HG03066 (cell line): ENCODE data around the gene WNT11.

Source experiments
- ATAC-seq: cut with Tn5 transposase; IDR thresholded peaks from one replicate; pipeline ENCODE4 v1.9.1; 2021; ENCODE audit warnings: low read depth; ENCODE audit not compliant: unreplicated experiment

Gene WNT11

DNA sequence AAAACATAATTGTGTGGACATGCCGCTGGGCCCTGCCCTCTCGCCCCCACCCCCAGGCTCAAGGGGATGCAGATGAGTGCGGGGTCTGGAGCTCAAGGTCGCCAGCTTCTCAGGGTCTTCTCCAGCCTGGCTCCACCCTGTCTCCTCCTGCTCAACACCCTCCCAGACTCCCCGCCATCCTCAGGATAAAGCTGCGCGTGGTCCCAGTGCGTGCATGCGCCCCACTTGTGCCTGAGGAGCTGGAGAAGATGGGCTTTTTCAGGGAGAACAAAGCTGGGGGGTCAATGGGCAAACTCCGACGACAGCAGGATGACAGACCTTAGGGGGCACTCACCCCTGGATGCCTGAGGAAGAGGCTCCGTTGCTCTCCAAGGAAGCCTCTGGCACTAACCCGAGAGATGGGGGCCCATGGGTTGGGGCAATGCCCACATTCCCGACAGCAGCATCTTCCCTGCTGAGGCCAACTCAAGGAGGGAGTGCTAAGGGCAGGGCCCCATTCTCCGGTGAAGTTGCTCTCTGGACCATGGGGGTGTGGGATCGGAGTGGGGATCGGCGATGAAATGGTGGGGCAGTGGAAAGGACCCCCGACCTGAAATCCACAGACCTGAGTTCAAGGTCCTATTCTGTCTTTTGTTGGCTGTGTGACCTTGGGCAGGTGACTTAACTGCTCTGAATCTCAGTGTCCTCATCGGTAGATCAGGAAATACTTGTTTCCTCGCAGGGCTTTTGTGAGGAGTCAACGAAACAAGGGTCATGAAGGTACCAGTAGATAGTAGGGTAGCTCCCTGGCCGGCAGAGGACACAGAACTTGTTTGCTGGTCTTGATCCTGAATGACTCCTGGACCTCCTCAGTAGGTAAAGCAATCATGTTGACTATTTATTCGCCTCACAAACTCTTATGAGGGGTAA lies 47.7 kb downstream of the WNT11 start:
- no peak for ATAC-seq

DNA sequence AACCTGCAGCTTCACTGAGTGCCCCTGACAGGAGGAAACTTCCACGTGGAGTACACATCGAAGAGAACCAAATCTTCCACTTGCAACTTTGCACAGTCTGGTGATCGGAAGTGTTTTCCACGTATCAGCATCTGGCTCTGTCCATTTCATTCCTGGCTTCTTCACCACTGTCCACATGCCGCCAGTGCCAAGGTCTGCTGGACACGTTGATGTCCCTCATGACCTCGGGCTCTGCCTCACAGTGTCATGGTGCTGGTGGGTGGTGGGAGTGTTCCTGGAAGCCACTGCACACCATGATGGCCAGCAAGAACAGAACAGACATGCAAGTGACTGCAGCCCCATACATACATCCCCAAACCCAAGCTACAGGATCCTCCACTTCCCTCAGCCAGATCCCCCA lies 48.4 kb downstream of the WNT11 start:
- no peak for ATAC-seq

DNA sequence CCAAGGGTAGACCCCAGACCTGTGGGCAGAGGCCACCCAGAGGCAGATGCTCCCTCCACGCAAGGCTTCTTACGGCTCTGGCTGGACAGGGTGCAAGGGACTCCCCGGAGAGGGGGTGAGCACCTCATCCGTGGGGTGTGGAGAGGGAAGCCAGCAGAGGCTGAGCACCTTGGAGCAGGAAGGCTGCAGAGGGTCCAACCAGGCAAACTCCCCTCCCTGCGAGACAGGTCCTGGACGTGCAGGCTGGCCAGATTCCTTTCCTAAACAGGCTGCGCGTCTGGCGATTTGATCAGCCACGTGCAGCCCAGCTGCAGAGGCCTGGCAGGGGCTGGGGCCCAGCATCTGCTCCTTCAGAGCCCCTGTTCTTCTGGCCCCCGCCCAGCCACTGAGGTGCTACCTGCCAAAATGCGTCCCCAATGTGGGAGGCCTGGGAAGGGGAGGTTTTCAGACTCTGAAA lies 49.3 kb downstream of the WNT11 start:
- no peak for ATAC-seq

DNA sequence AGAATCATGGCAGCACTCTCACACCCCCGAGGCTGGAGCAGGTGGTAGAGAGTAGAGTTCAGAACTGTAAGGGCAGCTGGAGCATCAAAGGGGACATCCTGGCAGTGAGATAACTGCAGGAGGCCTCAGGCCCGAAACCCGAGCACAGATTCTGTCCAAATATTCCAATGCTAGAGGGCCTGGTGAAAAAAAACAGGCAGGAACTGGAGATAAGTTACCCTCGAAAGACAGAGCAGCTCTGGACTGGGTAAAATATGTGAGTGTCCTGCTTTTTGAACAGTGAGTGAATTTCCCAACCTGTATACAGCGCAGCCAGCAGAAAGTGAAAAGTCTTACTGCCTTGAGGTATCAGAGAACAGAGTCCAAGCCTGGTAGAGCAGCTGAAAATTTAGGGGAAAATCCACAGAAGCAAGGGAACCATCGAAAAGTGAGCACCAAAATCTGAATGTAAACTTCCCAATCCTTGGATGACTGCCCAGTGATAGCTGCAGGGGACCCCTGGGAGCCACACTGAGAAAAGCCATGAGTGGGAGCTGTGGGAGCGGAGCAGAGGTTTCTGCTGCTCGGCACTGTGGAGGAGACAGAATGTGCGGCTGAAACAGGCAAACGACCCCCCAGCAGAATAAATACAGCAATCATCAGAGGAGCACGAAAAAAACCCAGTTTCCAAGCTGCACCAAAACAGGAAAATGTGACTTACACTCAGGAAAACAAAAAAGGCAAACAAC lies 50.6 kb downstream of the WNT11 start:
- ATAC-seq: no peak

DNA sequence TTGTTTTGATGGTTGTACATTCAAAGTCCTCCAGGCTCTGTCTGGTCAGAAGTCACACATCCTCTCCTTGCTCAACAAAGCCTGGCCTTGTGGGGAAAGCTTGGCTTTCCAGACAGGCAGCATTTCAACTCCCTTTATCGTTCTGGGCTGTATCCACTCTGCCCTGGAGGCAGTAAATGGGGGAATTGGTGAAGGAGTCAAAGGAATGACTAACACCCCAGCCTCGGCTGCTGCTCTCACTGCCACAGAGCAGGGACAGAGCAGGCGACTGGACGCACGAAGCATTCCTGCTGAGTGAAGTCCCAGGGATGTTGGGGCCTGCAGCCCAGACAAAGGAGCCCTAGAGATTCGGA lies 52.8 kb downstream of the WNT11 start:
- ATAC-seq: no peak

DNA sequence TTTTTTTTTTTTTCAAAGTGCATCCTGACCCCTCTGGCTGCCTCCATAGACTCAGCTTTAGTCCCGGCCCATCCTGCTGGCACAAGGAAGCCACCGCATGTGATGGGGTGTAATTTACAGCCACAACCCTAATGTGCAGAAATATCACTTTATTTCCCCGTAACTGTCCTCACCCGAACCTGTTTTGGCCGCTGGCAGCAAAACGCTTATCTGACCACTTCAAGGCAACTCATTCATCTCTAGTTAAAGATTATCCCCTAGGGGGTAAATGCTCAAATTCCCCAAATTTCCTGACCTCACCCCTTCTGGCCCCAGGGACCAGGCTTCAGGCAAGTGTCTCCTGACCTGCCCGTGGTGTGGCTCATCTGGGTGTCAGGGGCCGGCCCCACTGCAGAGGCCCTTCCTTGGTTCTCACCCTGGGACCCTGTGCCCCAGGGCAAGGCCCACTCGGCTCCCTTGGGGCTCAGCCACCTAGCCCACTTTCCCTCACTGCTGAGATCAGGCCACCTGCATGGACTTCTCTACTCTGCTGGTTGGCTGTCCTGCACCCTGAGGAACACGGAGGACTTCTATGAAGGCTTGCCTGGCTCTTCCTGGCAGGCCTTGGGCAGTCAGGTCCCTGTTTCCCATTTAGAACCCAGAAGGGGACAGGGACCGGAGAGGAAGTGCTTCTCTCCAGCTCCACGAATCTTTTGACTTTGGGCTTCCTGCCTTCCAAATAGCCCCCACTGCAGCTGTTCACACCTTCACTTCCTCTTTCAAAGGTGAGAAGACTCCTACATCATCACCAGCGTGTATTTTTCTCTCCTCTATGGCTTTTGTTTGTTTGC lies 53.3 kb downstream of the WNT11 start:
- peak; percentile 43 for ATAC-seq

DNA sequence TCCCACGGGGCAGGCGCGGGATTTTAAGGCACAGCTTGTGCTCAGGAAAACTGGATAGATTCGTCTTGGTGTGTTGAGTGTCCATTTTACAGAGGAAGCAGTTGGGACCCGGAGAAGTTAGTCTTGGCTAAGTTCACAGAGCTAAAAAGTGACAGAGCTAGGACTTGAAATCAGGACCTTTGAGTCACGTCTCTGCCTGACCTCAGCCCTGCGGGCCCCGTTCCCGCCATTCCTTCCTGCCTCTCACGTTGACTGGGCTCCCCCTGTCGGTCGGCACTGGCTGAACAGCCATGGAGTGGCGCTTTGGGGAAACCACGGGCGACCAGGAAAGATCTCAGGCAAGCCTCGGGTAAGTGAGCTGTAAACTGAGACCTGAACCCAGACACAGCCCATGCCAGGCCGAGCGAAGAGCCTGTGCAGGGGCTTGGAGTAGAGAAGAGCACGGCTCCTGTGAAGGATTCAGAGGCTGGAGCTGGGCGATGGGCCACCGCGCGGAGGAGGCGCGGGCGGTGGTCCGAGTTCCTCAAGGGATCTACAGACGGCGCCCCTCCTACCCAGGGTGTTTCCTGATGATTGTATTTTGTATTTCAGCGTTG lies 54.1 kb downstream of the WNT11 start:
- ATAC-seq: peak; percentile 57

DNA sequence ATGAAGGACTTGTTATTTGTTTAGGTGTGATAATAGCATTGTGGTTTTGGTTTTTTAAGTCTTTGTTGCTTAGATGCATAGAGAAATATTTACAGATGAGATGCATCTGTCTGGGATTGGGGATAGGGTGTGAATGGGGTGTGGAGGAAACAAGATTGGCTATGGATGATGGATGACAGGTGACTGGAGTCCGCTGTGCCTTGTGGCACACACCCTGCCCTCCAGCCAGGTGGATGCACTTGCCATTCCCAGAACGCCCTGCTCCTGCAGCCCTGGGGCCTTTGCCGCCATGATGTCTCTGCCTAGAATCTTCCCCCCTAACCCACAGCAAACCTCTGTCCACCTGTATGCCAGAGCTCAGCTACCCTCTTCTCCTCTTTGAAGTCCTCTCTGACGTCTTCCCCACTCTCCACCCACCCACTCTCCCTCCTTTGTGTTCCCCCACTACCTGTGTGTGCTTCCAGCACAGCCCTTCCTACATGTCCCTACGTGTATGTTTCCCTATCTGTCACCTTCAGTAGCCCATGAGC lies 54.7 kb downstream of the WNT11 start:
- no peak for ATAC-seq

DNA sequence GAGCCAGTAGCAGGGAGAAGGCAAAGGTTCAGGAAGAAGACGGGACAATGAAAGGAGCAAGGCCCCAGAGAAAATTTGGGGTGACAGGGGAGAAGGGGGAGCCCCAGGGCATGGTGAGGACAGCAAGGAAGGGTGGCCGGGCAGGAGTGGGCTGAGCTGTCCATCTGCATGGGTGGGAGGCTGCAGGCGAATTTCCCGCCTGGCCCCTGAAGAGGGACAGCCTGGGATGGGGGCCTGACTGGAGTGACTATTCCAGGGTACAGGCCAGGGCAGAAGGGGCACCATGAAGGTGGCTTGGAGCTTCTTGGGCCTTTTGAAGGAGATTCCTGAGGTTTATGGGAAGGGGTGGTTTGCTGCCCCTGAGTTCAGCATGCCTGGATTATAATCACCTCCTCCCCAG lies 56.2 kb downstream of the WNT11 start:
- no peak for ATAC-seq

DNA sequence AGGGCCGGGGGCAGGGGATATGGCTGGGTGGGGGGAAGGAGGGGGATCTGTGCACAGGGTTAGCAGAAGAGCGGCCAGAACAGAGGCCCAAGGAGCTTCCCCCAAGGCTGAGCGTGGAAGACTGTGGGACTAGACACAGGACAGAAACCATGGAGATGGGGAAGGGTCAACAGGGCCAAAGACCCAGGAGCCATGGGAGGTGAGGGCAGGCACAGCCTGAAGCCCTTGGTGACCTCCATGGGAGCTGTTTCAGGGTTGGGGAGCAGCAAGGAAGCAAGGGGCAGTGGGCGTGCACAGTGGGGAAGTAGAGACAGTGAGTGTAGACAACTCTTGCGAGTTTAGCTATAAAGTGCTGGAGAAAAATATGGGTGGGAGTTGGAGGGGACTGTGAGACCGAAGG lies 56.6 kb downstream of the WNT11 start:
- no peak for ATAC-seq

DNA sequence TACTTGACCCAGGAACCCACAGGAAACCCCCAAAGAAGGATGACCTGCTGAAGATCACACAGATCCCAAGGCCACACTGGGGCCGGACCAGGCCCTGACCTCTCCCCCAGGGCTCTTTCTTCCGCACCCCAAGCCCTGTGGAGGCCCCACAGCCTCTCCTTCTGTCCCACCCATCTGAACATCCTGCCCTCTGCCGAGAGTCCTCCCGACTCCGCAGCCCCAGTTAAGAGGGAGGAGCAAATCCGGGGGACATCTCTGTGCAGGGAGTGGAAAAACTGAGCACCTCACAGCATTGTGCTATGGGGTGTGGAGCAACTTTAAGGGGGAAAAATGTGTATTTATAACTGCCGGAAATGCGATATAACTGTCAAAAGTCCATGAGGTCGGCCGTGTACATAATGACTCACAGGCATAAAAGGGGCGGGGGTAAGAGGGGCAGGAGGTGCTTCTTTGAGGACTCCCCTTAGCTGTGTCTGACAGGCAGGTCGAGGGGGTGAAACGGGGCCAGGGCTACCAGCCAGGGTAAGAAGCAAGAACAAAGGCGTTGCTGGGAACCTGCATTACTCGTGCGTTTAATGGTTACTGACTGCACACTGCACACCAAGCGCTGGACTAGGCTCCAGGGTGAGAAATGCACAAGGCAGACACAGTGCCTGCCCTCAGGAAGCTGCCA lies 57.2 kb downstream of the WNT11 start:
- no peak for ATAC-seq

DNA sequence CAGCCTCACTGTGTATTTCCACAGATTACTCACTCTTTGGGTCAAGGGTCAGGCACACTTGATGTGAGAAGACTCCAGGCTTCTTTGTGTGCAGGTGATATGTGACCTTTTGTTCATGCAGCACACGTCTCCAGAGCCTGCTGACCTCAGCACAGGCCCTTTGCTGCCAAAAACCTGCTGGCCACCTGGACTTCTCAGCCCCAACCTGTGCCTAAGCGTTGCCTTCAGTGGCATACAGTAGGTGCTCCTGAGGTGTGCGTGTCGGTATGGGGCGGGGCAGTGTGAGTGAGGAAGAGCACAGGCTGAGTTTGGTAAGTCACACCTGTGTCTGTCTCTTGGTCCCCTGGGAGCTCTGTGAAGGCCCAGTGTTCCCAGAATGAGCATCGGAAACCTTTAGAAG lies 58.1 kb downstream of the WNT11 start:
- no peak for ATAC-seq

DNA sequence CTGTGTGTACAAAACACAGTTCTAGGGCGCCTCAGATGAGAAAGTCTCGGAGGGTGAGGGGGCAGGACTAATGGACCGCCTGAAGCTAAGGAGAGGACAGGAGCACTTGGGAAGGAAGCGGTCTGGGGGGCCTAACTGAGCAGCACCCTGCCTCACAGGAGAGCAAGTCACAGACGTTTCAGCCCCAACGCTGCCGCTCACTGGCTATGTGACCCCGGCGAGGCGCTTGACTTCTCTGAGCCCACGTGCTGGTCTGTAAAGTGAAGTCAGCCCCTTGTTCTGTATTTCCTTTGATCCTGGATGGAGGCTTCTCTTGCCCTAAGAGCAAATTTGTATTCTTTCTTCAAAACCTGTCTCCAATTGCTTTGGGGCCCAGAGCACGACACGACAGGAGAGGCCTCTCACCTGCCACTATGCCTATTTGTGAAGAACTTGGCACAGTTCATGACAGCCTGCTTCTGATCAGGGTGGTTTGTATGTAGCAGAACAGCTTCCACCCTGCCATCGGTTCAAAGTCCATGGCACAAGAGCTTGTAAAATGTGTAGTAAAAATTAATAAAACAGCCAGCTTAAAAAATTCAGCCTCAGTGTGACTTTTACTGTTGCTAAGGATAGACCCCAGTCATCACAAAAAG lies 59.1 kb downstream of the WNT11 start:
- ATAC-seq: no peak

DNA sequence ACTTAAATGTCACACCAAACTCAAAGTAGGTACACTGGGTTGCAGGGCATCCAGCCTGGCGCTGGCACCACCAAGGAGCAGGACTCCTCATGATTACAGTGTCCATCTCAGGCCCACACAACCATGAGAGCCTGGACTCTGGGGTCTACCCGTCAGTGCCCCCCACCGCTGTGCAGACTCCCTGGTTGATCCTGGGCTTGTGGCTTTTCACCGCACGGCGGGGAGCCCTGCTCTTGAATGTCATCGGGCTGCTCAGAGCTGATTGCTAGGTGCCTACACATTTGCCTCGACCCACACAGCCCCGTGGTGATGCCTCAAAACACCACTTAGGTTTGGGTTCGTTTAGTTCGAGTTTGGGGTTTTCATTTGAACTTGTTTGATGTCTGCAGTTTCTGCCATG lies 63.0 kb downstream of the WNT11 start:
- ATAC-seq: no peak

DNA sequence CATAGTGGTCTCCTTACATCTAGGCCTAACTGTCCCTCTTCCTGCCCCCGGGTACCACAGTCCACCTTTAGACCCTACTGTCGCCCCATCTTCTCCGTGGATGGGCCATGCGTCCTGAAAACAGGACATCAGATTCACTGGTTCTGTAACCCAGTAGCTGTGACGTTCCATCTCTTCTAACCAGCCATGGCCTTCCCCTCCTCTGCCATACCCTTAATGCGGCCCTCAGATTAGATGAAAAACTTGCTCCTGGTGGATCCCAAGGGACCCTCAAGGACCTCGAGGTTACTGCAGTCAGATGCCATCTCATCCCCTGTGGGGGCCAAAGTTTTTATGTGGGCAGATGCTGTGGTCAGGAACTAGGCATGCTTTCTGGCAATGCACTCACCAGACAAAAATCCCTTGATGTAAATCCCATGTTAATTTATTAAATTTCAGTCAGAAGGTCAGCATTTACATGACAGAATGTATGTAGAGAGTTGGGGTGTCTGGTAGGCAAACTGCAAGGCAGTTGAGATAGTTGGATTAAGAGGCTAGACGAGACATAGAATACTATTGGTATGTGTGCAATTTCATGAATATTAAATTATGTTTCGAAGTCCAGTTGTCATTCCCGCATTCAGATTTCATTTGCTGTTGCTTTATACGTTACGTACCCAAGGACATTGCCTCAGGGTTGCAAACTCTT lies 64.3 kb downstream of the WNT11 start:
- ATAC-seq: no peak

DNA sequence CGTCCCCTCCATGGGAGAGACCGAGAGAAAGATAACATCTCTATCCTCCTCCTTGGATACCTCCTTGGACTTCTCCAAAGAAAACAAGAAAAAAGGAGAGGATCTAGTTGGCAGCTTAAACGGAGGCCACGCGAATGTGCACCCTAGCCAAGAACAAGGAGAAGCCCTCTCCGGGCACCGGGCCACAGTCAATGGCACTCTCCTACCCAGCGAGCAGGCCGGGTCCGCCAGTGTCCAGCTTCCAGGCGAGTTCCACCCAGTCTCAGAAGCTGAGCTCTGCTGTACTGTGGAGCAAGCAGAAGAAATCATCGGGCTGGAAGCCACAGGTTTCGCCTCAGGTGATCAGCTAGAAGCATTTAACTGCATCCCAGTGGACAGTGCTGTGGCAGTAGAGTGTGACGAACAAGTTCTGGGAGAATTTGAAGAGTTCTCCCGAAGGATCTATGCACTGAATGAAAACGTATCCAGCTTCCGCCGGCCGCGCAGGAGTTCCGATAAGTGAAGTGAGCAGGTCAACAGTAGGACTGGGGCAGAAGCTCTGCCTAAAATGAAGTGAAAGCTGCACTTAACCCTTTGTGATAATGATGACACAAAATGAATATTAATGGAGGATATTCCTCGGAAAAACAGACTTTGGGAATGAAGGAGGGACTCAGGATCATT lies 65.3 kb downstream of the WNT11 start:
- ATAC-seq: no peak

DNA sequence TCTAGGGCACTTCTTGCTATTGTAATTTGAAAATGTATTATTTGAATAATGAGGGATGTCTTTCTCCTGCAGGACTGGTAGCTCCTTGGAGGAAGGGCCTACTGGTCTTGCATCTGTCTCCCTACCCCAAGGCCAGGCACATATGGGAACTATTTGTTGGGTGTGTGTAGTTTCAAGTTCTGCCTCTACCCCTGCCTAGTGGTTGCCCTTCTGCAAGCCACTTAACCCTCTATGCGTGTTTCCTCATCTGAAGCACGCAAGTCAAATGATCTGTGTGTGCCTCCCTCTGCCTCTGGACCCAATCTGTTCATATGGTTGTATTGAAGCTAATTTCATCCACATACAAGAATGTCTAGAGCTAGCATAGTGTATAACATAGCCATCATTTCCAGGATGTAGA lies 67.0 kb downstream of the WNT11 start:
- no peak for ATAC-seq
